ENCODE data around the gene UTF1. TPM values are rescaled to one million over a fixed set of nuclear protein-coding genes. Genes with fewer than 3 reads are reported as not detected.

UTF1 gene
- total and polyA plus RNA-seq, 9 of the 15 experiments (the other 6 are each of a cell fraction or from before 2014, with no cell fraction given) = 0.35 to 0.46 TPM; not detected in 7

GRCh38 chr10:133249094-133249780 lies 19.2 kb downstream of the UTF1 start:
- no peak for DNase-seq (ENCODE audit: extremely low read depth in 1 of 4, low spot score in 3 of 4)
- Histone ChIP-seq H3K9me3 (replicated peaks; ENCODE audit: control insufficient read depth, insufficient read depth, low read depth, low read length) (no peaks in the 10 kb centered on the region), H3K4me1 (replicated peaks in 1 of 2; ENCODE audit: control insufficient read depth in 2 of 2, insufficient read depth in 2 of 2, low read length in 2 of 2) (peaks cover 32 to 79% of the 10 kb centered on the region in 2 experiments), H3K79me2 (ENCODE audit: control insufficient read depth, insufficient read depth, low read length) (no peaks in the 10 kb centered on the region), H4K20me1 (replicated peaks; ENCODE audit: control insufficient read depth, insufficient read depth, low read length) (no peaks in the 10 kb centered on the region), H3K9me1 (ENCODE audit: control insufficient read depth, insufficient read depth, low read length) (no peaks in the 10 kb centered on the region), H3K36me3 (ENCODE audit: control insufficient read depth, insufficient read depth, low read length) (no peaks in the 10 kb centered on the region), H3K9ac (ENCODE audit: insufficient read depth in 1 of 2, low read depth in 2 of 2, low read length in 2 of 2) (0 out of 4 replicates have a peak overlapping the region, but pooled peaks of 1 of the 2 experiments have one; percentile 20), H3K27me3 (ENCODE audit: control insufficient read depth in 2 of 2, insufficient read depth in 2 of 2, low read length in 2 of 2) (no peaks in the 10 kb centered on the region; a peak in 1 of 5 replicates), H3K27ac (ENCODE audit: extremely low read depth, low read depth, low read length) (no peak overlapping the region), H2AFZ (ENCODE audit: low read depth, low read length) (peak overlapping the region; percentile 84; the same call in 1 of the 2 replicates), H3K4me2 (ENCODE audit: insufficient read depth, low read length) (no peak overlapping the region), H3K4me3 (no peak overlapping the region)
- in situ Hi-C loops (cut with MboI) (loop anchor here (5.0 kb wide), 2 partner anchors 58 to 102 kb away; partner anchors contain the start of genes TUBGCP2 and ZNF511), intact Hi-C loops (cut with micrococcal nuclease) (loop anchor here (5.0 kb wide), 1 partner anchor 107 kb away; no protein-coding TSS in a partner anchor)
- TF ChIP-seq CTCF (IDR thresholded peaks at IDR 0.05 in 2 of 3, conservative IDR thresholded peaks at IDR 0.05 in 1 of 3; ENCODE audit: insufficient read depth in 2 of 3, low read depth in 1 of 3, low read length in 3 of 3) (peak in 1 of 3 experiments; percentile 25; a peak in 1 of 6 replicates), ERF (CRISPR knock-in tag; IDR thresholded peaks at IDR 0.05) (no peak), ZNF740 (CRISPR knock-in tag; IDR thresholded peaks at IDR 0.05) (peak; percentile 82), ZNF740 (tag; IDR thresholded peaks at IDR 0.05) (no peak), ZNF263 (CRISPR knock-in tag; IDR thresholded peaks at IDR 0.05; ENCODE audit: borderline replicate concordance) (0 out of 2 replicates have a peak, but pooled peaks have one; percentile 22), ZBTB7A (IDR thresholded peaks at IDR 0.05; ENCODE audit: borderline replicate concordance, control insufficient read depth, low read depth, low read length) (peak; percentile 21; the same call in 1 of the 2 replicates)
- no peak for ATAC-seq
- FAIRE-seq = no peak
- 52% methylated on average over 10 of the region's 21 CpGs for WGBS (ENCODE audit: insufficient coverage, low coverage, missing lambda C conversion rate)
- ChIA-PET POLR2A (no interaction called here), CTCF (ENCODE audit: low intra/inter-chr PET ratio) (no interaction called here)
- no TSS peak for BruUV-seq (replicated peaks)

All from K562 (cell line).